H1 (cell line): Measurements from ENCODE around the gene ACSL6. TPM values are rescaled to one million over a fixed set of nuclear protein-coding genes. Genes with fewer than 3 reads are reported as not detected.

Experiments used
- CBX5 ChIP-seq: fragments of 300-800, 300-1000 bp; sonication (generic); IDR thresholded peaks from 2 replicates; pipeline ENCODE4 v1.7.1; 2016; ENCODE audit warnings: antibody characterized with exemption, low read length, low read depth
- JUN ChIP-seq: IDR thresholded peaks from 2 replicates; pipeline ENCODE4 v1.6.1; 2011; ENCODE audit warnings: low read depth, mild to moderate bottlenecking, improper control_type of control experiment, low read length
- JUND ChIP-seq: IDR thresholded peaks from 2 replicates; pipeline ENCODE4 v1.6.1; 2011; ENCODE audit warnings: mild to moderate bottlenecking, improper control_type of control experiment, low read length
- RFX5 ChIP-seq: IDR thresholded peaks from 2 replicates; pipeline ENCODE4 v1.6.1; 2011; ENCODE audit warnings: low read depth, low read length, improper control_type of control experiment, borderline replicate concordance
- RNF2 ChIP-seq: fragments of 200-900, 300-1000 bp; sonication (generic); IDR thresholded peaks from 2 replicates; pipeline ENCODE4 v1.7.1; 2016; ENCODE audit warnings: borderline replicate concordance, low read depth, mild to moderate bottlenecking, antibody characterized with exemption, low read length; ENCODE audit not compliant: poor library complexity, severe bottlenecking; ENCODE audit errors: missing control alignments
- TAF1 ChIP-seq: IDR thresholded peaks from 2 replicates; pipeline ENCODE4 v1.6.1; 2011; ENCODE audit warnings: mild to moderate bottlenecking, low read depth, low read length
- polyA plus RNA-seq, 7 experiments: library from polyadenylated mRNA; depleted of rRNA in 3 of 7; stranded (reverse) in 5 of 7; unstranded in 2 of 7; fragments of >200 nt in 5 of 7; fragments of 200-250 nt in 2 of 7; gene quantifications; 1 replicate in 5 of 7; 2 replicates in 1 of 7; 4 replicates in 1 of 7; pipeline versions ENCODE4 v1.2.1 to v1.2.3, GENCODE V29; 2011 to 2013; ENCODE audit warnings: missing spikeins in 2 of 7, mixed read lengths in 2 of 7
- total RNA-seq: library from RNA; stranded (reverse); fragmentation: NEBNext Ultra II Directional; extraction: Animal tissue kit (Norgen Biotek cat#: 25700); gene quantifications from 2 replicates; pipeline ENCODE4 v1.2.1, GENCODE V29; 2021
- TF ChIP-seq, protein P1 (sequence below): fragments of 300-600 bp; sonication (generic); IDR thresholded peaks from 2 replicates; pipeline ENCODE4 v1.7.1; 2012; ENCODE audit warnings: low read length, moderate library complexity, mild to moderate bottlenecking, inconsistent platforms; ENCODE audit not compliant: insufficient replicate concordance
- TF ChIP-seq, protein P2 (sequence below): IDR thresholded peaks from 2 replicates; pipeline ENCODE4 v1.6.1; 2012; ENCODE audit warnings: inconsistent platforms

Gene ACSL6
- total and polyA plus RNA-seq, 2 of the 8 experiments (the other 6 are each of a cell fraction or from before 2014, with no cell fraction given) = 2.3 to 2.4 TPM

DNA sequence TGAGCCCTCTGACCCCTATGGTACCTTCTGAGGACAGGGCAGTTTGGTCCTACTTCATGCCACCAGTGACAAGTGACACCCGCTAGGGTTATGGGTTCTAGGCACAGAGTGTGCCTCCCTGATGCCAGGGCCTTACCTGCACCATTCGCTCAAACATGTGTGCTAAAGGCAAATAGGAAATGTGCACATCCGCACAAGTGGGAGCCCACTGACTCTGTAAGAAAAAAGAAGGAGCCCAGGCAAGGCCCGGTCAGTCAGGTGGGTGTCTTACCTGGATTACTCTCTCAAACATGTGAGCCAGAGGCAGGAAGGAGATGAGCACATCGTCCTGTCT is 36.9 kb downstream of the ACSL6 start (continued):
- TF ChIP-seq, protein P1, sequence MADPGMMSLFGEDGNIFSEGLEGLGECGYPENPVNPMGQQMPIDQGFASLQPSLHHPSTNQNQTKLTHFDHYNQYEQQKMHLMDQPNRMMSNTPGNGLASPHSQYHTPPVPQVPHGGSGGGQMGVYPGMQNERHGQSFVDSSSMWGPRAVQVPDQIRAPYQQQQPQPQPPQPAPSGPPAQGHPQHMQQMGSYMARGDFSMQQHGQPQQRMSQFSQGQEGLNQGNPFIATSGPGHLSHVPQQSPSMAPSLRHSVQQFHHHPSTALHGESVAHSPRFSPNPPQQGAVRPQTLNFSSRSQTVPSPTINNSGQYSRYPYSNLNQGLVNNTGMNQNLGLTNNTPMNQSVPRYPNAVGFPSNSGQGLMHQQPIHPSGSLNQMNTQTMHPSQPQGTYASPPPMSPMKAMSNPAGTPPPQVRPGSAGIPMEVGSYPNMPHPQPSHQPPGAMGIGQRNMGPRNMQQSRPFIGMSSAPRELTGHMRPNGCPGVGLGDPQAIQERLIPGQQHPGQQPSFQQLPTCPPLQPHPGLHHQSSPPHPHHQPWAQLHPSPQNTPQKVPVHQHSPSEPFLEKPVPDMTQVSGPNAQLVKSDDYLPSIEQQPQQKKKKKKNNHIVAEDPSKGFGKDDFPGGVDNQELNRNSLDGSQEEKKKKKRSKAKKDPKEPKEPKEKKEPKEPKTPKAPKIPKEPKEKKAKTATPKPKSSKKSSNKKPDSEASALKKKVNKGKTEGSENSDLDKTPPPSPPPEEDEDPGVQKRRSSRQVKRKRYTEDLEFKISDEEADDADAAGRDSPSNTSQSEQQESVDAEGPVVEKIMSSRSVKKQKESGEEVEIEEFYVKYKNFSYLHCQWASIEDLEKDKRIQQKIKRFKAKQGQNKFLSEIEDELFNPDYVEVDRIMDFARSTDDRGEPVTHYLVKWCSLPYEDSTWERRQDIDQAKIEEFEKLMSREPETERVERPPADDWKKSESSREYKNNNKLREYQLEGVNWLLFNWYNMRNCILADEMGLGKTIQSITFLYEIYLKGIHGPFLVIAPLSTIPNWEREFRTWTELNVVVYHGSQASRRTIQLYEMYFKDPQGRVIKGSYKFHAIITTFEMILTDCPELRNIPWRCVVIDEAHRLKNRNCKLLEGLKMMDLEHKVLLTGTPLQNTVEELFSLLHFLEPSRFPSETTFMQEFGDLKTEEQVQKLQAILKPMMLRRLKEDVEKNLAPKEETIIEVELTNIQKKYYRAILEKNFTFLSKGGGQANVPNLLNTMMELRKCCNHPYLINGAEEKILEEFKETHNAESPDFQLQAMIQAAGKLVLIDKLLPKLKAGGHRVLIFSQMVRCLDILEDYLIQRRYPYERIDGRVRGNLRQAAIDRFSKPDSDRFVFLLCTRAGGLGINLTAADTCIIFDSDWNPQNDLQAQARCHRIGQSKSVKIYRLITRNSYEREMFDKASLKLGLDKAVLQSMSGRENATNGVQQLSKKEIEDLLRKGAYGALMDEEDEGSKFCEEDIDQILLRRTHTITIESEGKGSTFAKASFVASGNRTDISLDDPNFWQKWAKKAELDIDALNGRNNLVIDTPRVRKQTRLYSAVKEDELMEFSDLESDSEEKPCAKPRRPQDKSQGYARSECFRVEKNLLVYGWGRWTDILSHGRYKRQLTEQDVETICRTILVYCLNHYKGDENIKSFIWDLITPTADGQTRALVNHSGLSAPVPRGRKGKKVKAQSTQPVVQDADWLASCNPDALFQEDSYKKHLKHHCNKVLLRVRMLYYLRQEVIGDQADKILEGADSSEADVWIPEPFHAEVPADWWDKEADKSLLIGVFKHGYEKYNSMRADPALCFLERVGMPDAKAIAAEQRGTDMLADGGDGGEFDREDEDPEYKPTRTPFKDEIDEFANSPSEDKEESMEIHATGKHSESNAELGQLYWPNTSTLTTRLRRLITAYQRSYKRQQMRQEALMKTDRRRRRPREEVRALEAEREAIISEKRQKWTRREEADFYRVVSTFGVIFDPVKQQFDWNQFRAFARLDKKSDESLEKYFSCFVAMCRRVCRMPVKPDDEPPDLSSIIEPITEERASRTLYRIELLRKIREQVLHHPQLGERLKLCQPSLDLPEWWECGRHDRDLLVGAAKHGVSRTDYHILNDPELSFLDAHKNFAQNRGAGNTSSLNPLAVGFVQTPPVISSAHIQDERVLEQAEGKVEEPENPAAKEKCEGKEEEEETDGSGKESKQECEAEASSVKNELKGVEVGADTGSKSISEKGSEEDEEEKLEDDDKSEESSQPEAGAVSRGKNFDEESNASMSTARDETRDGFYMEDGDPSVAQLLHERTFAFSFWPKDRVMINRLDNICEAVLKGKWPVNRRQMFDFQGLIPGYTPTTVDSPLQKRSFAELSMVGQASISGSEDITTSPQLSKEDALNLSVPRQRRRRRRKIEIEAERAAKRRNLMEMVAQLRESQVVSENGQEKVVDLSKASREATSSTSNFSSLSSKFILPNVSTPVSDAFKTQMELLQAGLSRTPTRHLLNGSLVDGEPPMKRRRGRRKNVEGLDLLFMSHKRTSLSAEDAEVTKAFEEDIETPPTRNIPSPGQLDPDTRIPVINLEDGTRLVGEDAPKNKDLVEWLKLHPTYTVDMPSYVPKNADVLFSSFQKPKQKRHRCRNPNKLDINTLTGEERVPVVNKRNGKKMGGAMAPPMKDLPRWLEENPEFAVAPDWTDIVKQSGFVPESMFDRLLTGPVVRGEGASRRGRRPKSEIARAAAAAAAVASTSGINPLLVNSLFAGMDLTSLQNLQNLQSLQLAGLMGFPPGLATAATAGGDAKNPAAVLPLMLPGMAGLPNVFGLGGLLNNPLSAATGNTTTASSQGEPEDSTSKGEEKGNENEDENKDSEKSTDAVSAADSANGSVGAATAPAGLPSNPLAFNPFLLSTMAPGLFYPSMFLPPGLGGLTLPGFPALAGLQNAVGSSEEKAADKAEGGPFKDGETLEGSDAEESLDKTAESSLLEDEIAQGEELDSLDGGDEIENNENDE = no peak
- no peak for TF ChIP-seq RNF2
- TF ChIP-seq RFX5 = no peak
- TF ChIP-seq JUND = no peak
- TF ChIP-seq, protein P2, sequence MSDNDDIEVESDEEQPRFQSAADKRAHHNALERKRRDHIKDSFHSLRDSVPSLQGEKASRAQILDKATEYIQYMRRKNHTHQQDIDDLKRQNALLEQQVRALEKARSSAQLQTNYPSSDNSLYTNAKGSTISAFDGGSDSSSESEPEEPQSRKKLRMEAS = no peak
- TF ChIP-seq CBX5 = no peak
- no peak for TF ChIP-seq TAF1
- TF ChIP-seq JUN = no peak
